Ovary (tissue), 9 donors: ENCODE measurements around the gene TTLL5. TPM values are rescaled to one million over a fixed set of nuclear protein-coding genes. Genes with fewer than 3 reads are reported as not detected.

Source experiments
- DNase-seq, 5 donors: peaks; one replicate each; pipeline ENCODE4 v3.0.0-alpha.2; 2019 to 2020
- H3K27ac ChIP-seq, 2 donors: fragments of 200-600 bp; one replicate each; pipeline versions ENCODE4 v1.5.1 to v1.8.0; 2019 to 2022
- H3K27me3 ChIP-seq: fragments of 200-600 bp; one replicate; pipeline ENCODE4 v1.8.0; 2022
- H3K36me3 ChIP-seq: fragments of 200-600 bp; sonication (generic); one replicate; pipeline ENCODE4 v1.5.1; 2019
- H3K4me1 ChIP-seq: one replicate; pipeline ENCODE4 v1.8.1; 2013; ENCODE audit warnings: mild to moderate bottlenecking, moderate library complexity; ENCODE audit not compliant: insufficient read depth
- H3K4me3 ChIP-seq: fragments of 200-600 bp; sonication (generic); one replicate; pipeline ENCODE4 v1.5.1; 2017
- H3K9me3 ChIP-seq, 2 donors: fragments of 200-600 bp in 1 of 2; sonication (generic) in 1 of 2; one replicate each; pipeline versions ENCODE4 v1.5.1 to v1.8.1; 2013 to 2019; ENCODE audit warnings: mild to moderate bottlenecking in 1 of 2, moderate library complexity in 1 of 2
- CTCF ChIP-seq, 3 donors: fragments of 450-650 bp in 2 of 3; fragments of 200-600 bp in 1 of 3; IDR thresholded peaks; one replicate each; pipeline versions ENCODE4 v1.5.1 to v1.8.0; 2016 to 2022; ENCODE audit warnings: antibody characterized with exemption in 3 of 3, mild to moderate bottlenecking in 1 of 3
- EP300 ChIP-seq: sonication (generic); formaldehyde crosslinking; IDR thresholded peaks from one replicate; pipeline ENCODE4 v1.6.1; 2017; ENCODE audit warnings: antibody characterized with exemption
- POLR2A ChIP-seq: fragments of 450-650 bp; IDR thresholded peaks from one replicate; pipeline ENCODE4 v1.6.1; 2017; ENCODE audit warnings: antibody characterized with exemption, mild to moderate bottlenecking, moderate library complexity
- WGBS, 3 donors: extraction: QIAGEN DNeasy Blood & Tissue Kit in 1 of 3; methylation state at CpG; one replicate each; pipeline versions ENCODE4 v1.1.5 to v1.1.7; 2013 to 2017; 5-methylcytosine and 5-hydroxymethylcytosine counted together
- intact Hi-C, 4 donors: fragments of 100-400 bp; cut with DNase I; formaldehyde crosslinking; loops; one replicate each; pipeline versions ENCODE4 v1.11.0 to v1.15.1; 2022 to 2023
- polyA plus RNA-seq, 2 donors: library from polyadenylated mRNA; stranded (reverse); fragments of 200-250 nt in 1 of 2; fragments of 350-450 nt in 1 of 2; fragmentation: Illumina TruSeq in 1 of 2; extraction: RNeasy Lipid Tissue Mini Kit (QIAGEN cat#74804) in 1 of 2; gene quantifications; one replicate each; pipeline ENCODE4 v1.2.3, GENCODE V29; 2013 to 2014
- total RNA-seq, 7 donors: library from RNA; depleted of rRNA in 2 of 7; stranded (reverse); fragments of >200 nt in 2 of 7; fragmentation: NEBNext Ultra II Directional in 3 of 7; extraction: Animal tissue kit (Norgen Biotek cat#: 25700) in 3 of 7; gene quantifications; one replicate each; pipeline versions ENCODE4 v1.1.0 to v1.2.4, GENCODE V29; 2016 to 2023
- donor health status: DM: no; HTN: no; CAD: no; lungs with moderate emphysema.
- donor health status: DM: no; HTN: no; CAD: no.
- donor health status: Bipolar disorder and iron deficiency.
- donor health status: DM: yes; HTN: yes; CAD: no.
- donor health status: DM: no; HTN: no; CAD: no.
- donor health status: DM: yes; HTN: yes; CAD: no.

Gene TTLL5
- total and polyA plus RNA-seq, 9 donors: 11.0 to 34.9 (median 27.3) TPM

- no peak for DNase-seq
- intact Hi-C loops: no loop called here
- Histone ChIP-seq H3K27ac (no peak overlapping the region), H3K4me3 (no peak overlapping the region), H3K4me1 (peaks cover 3% of the 10 kb centered on the region), H3K27me3 (no peaks in the 10 kb centered on the region), H3K9me3 (no peaks in the 10 kb centered on the region), H3K36me3 (no peaks in the 10 kb centered on the region)
- TF ChIP-seq EP300: no peak
- no peak for TF ChIP-seq CTCF (IDR thresholded peaks at IDR 0.05)
- TF ChIP-seq POLR2A: no peak
- WGBS, 3 donors: 95 to 97% (median 96%) methylated on average over 4 of the region's 4 CpGs
Measured at GRCh38 chr14:75820761-75821160, 159.7 kb downstream of the TTLL5 start.

- intact Hi-C loops: no loop called here
- peaks cover 6% of the 10 kb centered on the region for H3K4me1 ChIP-seq
- WGBS, 3 donors: 74 to 78% (median 76%) methylated on average over 2 of the region's 2 CpGs
Measured at GRCh38 chr14:75821831-75822521, 160.9 kb downstream of the TTLL5 start.

GRCh38 chr14:75822522-75823141, 161.6 kb downstream of the TTLL5 start:
- Histone ChIP-seq H3K27ac (peak overlapping the region in 1 of 2 donors; percentile 47), H3K36me3 (no peaks in the 10 kb centered on the region), H3K27me3 (no peaks in the 10 kb centered on the region), H3K4me1 (peaks cover 6% of the 10 kb centered on the region), H3K9me3 (no peaks in the 10 kb centered on the region), H3K4me3 (no peak overlapping the region)
- intact Hi-C loops: no loop called here
- TF ChIP-seq POLR2A (no peak), CTCF (IDR thresholded peaks at IDR 0.05) (no peak), EP300 (no peak)
- 15 to 34% (median 22%) methylated on average over 7 of the region's 7 CpGs for WGBS, 3 donors
- no peak for DNase-seq

More at GRCh38 chr14:75821831-75822521, 160.9 kb downstream of the TTLL5 start:
- H3K36me3 ChIP-seq: no peaks in the 10 kb centered on the region
- H3K9me3 ChIP-seq: no peaks in the 10 kb centered on the region
- no peak for DNase-seq
- TF ChIP-seq POLR2A (no peak), EP300 (no peak), CTCF (IDR thresholded peaks at IDR 0.05) (no peak)
- H3K27ac ChIP-seq: no peak overlapping the region
- H3K27me3 ChIP-seq: no peaks in the 10 kb centered on the region
- H3K4me3 ChIP-seq: no peak overlapping the region

GRCh38 chr14:75823334-75823733, 162.3 kb downstream of the TTLL5 start:
- H3K27me3 ChIP-seq: no peaks in the 10 kb centered on the region
- DNase-seq: peak in 2 of 5 donors; percentile 33
- intact Hi-C loops: no loop called here
- H3K4me1 ChIP-seq: peaks cover 6% of the 10 kb centered on the region
- 10 to 17% (median 13%) methylated on average over 4 of the region's 4 CpGs for WGBS, 3 donors
- H3K27ac ChIP-seq: peak overlapping the region in 1 of 2 donors; percentile 47
- H3K4me3 ChIP-seq: no peak overlapping the region
- H3K36me3 ChIP-seq: no peaks in the 10 kb centered on the region
- H3K9me3 ChIP-seq: no peaks in the 10 kb centered on the region
- TF ChIP-seq POLR2A: no peak
- TF ChIP-seq CTCF (IDR thresholded peaks at IDR 0.05): no peak
- no peak for TF ChIP-seq EP300
